HG03378 (cell line): ENCODE data around the gene CACNA1D.

ENCODE experiments used
- ATAC-seq: cut with Tn5 transposase; IDR thresholded peaks from one replicate; pipeline ENCODE4 v1.9.1; 2021; ENCODE audit warnings: mild to moderate bottlenecking, moderate library complexity; ENCODE audit not compliant: unreplicated experiment

CACNA1D gene

GRCh38 chr3:53803124-53803815 is 308.9 kb downstream of the CACNA1D start:
- ATAC-seq: no peak

GRCh38 chr3:53803816-53804695 is 309.6 kb downstream of the CACNA1D start:
- ATAC-seq: no peak

GRCh38 chr3:53804697-53805462 is 310.5 kb downstream of the CACNA1D start:
- no peak for ATAC-seq

GRCh38 chr3:53805463-53806159 is 311.2 kb downstream of the CACNA1D start:
- no peak for ATAC-seq

- peak; percentile 53 for ATAC-seq
Observed at GRCh38 chr3:53806182-53807116, 312.0 kb downstream of the CACNA1D start.

- ATAC-seq: no peak
Observed at GRCh38 chr3:53807117-53807810, 312.9 kb downstream of the CACNA1D start.

GRCh38 chr3:53808496-53808895 is 314.1 kb downstream of the CACNA1D start:
- no peak for ATAC-seq

GRCh38 chr3:53809267-53809666 is 314.9 kb downstream of the CACNA1D start:
- no peak for ATAC-seq

GRCh38 chr3:53809764-53810400 is 315.5 kb downstream of the CACNA1D start:
- ATAC-seq: no peak

GRCh38 chr3:53811143-53811927 is 316.9 kb downstream of the CACNA1D start:
- no peak for ATAC-seq

GRCh38 chr3:53812434-53812833 is 318.0 kb downstream of the CACNA1D start:
- ATAC-seq: no peak

GRCh38 chr3:53813229-53813628 is 318.8 kb downstream of the CACNA1D start:
- ATAC-seq: no peak

GRCh38 chr3:53813876-53814275 is 319.5 kb downstream of the CACNA1D start:
- no peak for ATAC-seq

GRCh38 chr3:53815067-53815466 is 320.7 kb downstream of the CACNA1D start:
- ATAC-seq: no peak

GRCh38 chr3:53815651-53816050 is 321.2 kb downstream of the CACNA1D start:
- ATAC-seq: no peak

GRCh38 chr3:53816425-53816824 is 322.0 kb downstream of the CACNA1D start:
- ATAC-seq: no peak

- ATAC-seq: no peak
Observed at GRCh38 chr3:53817211-53817610, 322.8 kb downstream of the CACNA1D start.

GRCh38 chr3:53817809-53818208 is 323.4 kb downstream of the CACNA1D start:
- no peak for ATAC-seq
